DND-41 (cell line): Measurements from ENCODE around the gene ELL.
"Not testable (repeated sequence)": the region's sequence is repeated elsewhere in the genome, so short reads cannot be mapped to it uniquely, and the experiment has no call there.

ENCODE experiments used
- ATAC-seq: fragments of 200-7000 bp; cut with Tn5 transposase; 3 replicates; pipeline ENCODE4 v1.9.1; 2021; ENCODE audit warnings: low read depth; ENCODE audit not compliant: insufficient read depth
- DNase-seq: peaks from one replicate; pipeline ENCODE4 v3.0.0-alpha.2; 2020
- H2AFZ ChIP-seq: 2 replicates; pipeline ENCODE4 v1.6.0; 2012; ENCODE audit warnings: low read depth, low read length
- H3K27ac ChIP-seq: 2 replicates; pipeline ENCODE4 v1.5.1; 2012; ENCODE audit warnings: low read length, inconsistent platforms
- H3K27me3 ChIP-seq: fragments of 200-600 bp; sonication (generic); 2 replicates; pipeline ENCODE4 v1.6.0; 2012; ENCODE audit warnings: low read length, mild to moderate bottlenecking, inconsistent platforms; ENCODE audit not compliant: insufficient read depth, poor library complexity
- H3K36me3 ChIP-seq: 2 replicates; pipeline ENCODE4 v1.5.1; 2012; ENCODE audit warnings: low read length, inconsistent platforms; ENCODE audit not compliant: insufficient read depth
- H3K4me1 ChIP-seq: 2 replicates; pipeline ENCODE4 v1.5.1; 2012; ENCODE audit warnings: mild to moderate bottlenecking, low read length; ENCODE audit not compliant: insufficient read depth
- H3K4me2 ChIP-seq: 2 replicates; pipeline ENCODE4 v1.6.0; 2012; ENCODE audit warnings: mild to moderate bottlenecking, moderate library complexity, low read length, inconsistent platforms; ENCODE audit not compliant: insufficient read depth
- H3K4me3 ChIP-seq, 2 experiments: fragments of 200-600 bp in 1 of 2; shearing (Covaris generic) in 1 of 2; 2 replicates each; pipeline ENCODE4 v1.5.1; 2012 to 2016; ENCODE audit warnings: inconsistent platforms in 2 of 2, low read length in 2 of 2, mild to moderate bottlenecking in 2 of 2, low read depth in 1 of 2, moderate library complexity in 1 of 2
- H3K79me2 ChIP-seq: 2 replicates; pipeline ENCODE4 v1.6.0; 2012; ENCODE audit warnings: low read length, inconsistent platforms; ENCODE audit not compliant: insufficient read depth
- H3K9ac ChIP-seq: 2 replicates; pipeline ENCODE4 v1.6.0; 2012; ENCODE audit warnings: low read depth, mild to moderate bottlenecking, inconsistent platforms, low read length, moderate library complexity
- H3K9me3 ChIP-seq: 2 replicates; pipeline ENCODE4 v1.5.1; 2012; ENCODE audit warnings: low read length, moderate library complexity, mild to moderate bottlenecking, inconsistent platforms; ENCODE audit not compliant: insufficient read depth, severe bottlenecking
- H4K20me1 ChIP-seq: 2 replicates; pipeline ENCODE4 v1.6.0; 2012; ENCODE audit warnings: low read length; ENCODE audit not compliant: insufficient read depth
- EZH2 ChIP-seq: IDR thresholded peaks from 3 replicates; pipeline ENCODE4 v1.6.1; 2012; ENCODE audit warnings: borderline replicate concordance, low read depth, mild to moderate bottlenecking, moderate library complexity, low read length, inconsistent platforms; ENCODE audit not compliant: severe bottlenecking
- TF ChIP-seq, protein P1 (sequence below): IDR thresholded peaks from 2 replicates; pipeline ENCODE4 v1.5.1; 2012; ENCODE audit warnings: borderline replicate concordance, low read length, moderate library complexity, mild to moderate bottlenecking; ENCODE audit not compliant: poor library complexity, severe bottlenecking; ENCODE audit errors: extremely low read depth

ELL gene

DNA sequence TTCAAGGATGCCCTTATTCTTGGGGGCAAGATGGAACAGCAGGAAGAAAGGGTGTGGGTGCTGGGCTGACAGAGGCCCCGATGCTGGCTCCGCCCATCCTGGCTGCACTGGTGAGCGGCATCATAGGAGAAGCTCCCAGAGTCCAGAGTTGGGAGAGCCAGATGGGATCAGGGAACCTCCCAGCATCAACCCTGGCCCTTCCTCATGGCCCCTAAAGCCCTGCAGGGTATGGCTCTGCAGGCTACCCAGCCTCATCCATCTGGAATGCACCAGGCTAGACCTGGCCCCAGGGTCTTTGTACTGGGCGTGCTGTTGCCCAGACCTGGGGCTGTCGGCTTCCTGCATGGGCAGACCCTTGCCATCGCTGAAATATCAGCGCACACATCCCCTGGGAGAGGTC lies 7.9 kb upstream of the ELL start:
- peaks cover 23% of the 10 kb centered on the region for H3K36me3 ChIP-seq
- TF ChIP-seq EZH2: no peak
- TF ChIP-seq, protein P1, sequence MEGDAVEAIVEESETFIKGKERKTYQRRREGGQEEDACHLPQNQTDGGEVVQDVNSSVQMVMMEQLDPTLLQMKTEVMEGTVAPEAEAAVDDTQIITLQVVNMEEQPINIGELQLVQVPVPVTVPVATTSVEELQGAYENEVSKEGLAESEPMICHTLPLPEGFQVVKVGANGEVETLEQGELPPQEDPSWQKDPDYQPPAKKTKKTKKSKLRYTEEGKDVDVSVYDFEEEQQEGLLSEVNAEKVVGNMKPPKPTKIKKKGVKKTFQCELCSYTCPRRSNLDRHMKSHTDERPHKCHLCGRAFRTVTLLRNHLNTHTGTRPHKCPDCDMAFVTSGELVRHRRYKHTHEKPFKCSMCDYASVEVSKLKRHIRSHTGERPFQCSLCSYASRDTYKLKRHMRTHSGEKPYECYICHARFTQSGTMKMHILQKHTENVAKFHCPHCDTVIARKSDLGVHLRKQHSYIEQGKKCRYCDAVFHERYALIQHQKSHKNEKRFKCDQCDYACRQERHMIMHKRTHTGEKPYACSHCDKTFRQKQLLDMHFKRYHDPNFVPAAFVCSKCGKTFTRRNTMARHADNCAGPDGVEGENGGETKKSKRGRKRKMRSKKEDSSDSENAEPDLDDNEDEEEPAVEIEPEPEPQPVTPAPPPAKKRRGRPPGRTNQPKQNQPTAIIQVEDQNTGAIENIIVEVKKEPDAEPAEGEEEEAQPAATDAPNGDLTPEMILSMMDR: no peak
- no peaks in the 10 kb centered on the region for H3K4me1 ChIP-seq
- ATAC-seq: peak; percentile 23; the same call in 2 of the 3 replicates
- H2AFZ ChIP-seq: no peak overlapping the region
- no peak overlapping the region for H3K4me3 ChIP-seq
- no peaks in the 10 kb centered on the region for H3K27me3 ChIP-seq
- no peak overlapping the region for H3K27ac ChIP-seq
- H3K4me2 ChIP-seq: no peak overlapping the region
- DNase-seq: no peak
- H3K79me2 ChIP-seq: no peaks in the 10 kb centered on the region
- H3K9me3 ChIP-seq: no peaks in the 10 kb centered on the region
- no peak overlapping the region for H3K9ac ChIP-seq
- 0 out of 2 replicates have a peak, but pooled peaks cover 3% of the 10 kb centered on the region for H4K20me1 ChIP-seq

DNA sequence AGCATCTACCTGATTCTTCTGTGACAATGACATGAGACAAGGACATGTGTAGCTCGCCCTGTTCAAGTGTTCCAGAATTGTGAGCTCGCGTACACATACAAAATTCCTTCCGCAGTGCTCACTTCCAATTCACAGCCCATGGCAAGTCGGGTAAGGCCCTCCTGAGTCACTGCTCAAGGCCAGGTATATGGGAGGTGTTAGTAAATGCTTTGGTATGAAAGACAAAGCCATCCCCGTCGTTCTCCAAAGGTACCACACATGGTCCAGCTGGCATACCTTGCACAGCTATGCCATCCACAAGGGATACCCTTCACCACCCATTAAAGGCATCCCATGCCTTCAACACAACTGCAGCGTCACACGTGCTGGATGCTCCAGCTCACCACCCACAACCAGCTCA lies 4.4 kb upstream of the ELL start:
- H3K36me3 ChIP-seq: peaks cover 2% of the 10 kb centered on the region
- no peak for TF ChIP-seq EZH2
- TF ChIP-seq, protein P1: no peak
- H3K4me2 ChIP-seq: no peak overlapping the region
- H3K79me2 ChIP-seq: peaks cover 5% of the 10 kb centered on the region
- peaks cover 8% of the 10 kb centered on the region for H3K4me1 ChIP-seq
- DNase-seq (no peak), ATAC-seq (no peak)
- no peaks in the 10 kb centered on the region for H3K27me3 ChIP-seq
- no peaks in the 10 kb centered on the region for H4K20me1 ChIP-seq
- no peak overlapping the region for H2AFZ ChIP-seq
- no peak overlapping the region for H3K4me3 ChIP-seq
- H3K9me3 ChIP-seq: no peaks in the 10 kb centered on the region
- no peak overlapping the region for H3K27ac ChIP-seq
- no peak overlapping the region for H3K9ac ChIP-seq

DNA sequence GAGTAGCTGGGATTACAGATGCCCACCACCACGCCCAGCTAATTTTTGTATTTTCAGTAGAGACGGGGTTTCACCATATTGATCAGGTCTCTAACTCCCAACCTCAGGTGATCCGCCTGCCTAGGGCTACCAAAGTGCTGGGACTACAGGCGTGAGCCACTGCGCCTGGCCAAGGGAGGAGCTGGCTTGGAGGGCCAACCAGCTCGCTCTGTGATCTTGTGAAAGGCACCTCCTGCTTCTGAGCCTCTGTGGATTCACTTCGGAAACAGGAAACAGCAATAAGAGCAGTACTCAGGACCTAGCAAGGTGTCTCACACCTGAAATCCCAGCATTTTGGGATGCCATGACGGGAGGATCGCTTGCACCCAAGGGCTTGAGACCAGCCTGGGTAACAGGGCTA lies 2.0 kb upstream of the ELL start:
- Histone ChIP-seq H3K79me2 (peaks cover 30% of the 10 kb centered on the region), H3K4me1 (peaks cover 24% of the 10 kb centered on the region), H3K27ac (no peak overlapping the region), H3K4me2 (no peak overlapping the region), H2AFZ (no peak overlapping the region), H3K9ac (no peak overlapping the region), H3K4me3 (no peak overlapping the region), H3K36me3 (no peaks in the 10 kb centered on the region; the same call in 1 of the 2 replicates), H4K20me1 (peaks cover 12% of the 10 kb centered on the region), H3K9me3 (no peaks in the 10 kb centered on the region), H3K27me3 (no peaks in the 10 kb centered on the region)
- ATAC-seq (no peak), DNase-seq (no peak)
- TF ChIP-seq, protein P1: no peak
- no peak for TF ChIP-seq EZH2

DNA sequence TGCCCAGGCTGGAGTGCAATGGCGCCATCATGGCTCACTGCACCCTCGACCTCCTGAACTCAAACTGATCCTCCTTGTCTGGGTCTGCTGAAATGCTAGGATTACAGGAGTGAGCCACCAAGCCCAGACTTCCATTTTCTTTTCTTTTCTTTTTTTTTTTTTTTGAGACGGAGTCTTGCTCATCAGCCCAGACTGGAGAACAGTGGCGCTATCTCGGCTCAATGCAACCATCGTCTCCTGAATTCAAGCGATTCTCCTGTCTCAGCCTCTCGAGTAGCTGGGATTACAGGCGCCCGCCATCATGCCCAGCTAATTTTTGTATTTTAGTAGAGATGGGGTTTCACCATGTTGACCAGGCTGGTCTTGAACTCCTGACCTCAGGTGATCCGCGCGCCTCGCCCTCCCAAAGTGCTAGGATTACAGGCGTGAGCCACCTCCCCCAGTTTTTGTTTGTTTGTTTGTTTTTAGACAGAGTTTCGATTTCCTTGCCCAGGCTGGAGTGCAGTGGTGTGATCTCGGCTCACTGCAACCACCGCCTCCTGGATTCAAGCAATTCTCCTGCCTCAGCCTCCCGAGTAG lies 1.1 kb upstream of the ELL start:
- DNase-seq, ATAC-seq, H3K36me3 ChIP-seq, H3K9me3 ChIP-seq, H3K27me3 ChIP-seq: not testable (repeated sequence)
- H3K79me2 ChIP-seq: peaks cover 39% of the 10 kb centered on the region
- peaks cover 24% of the 10 kb centered on the region for H3K4me1 ChIP-seq
- peak overlapping the region in 1 of 2 experiments; percentile 53; a peak in 2 of 4 replicates for H3K4me3 ChIP-seq
- H3K27ac ChIP-seq: peak overlapping the region; percentile 69
- H3K9ac ChIP-seq: peak overlapping the region; percentile 41
- H3K4me2 ChIP-seq: peak overlapping the region; percentile 63
- peak overlapping the region; percentile 75 for H2AFZ ChIP-seq
- peaks cover 16% of the 10 kb centered on the region for H4K20me1 ChIP-seq
